ENCODE results near the gene SLC12A7. TPM values are rescaled to one million over a fixed set of nuclear protein-coding genes. Genes with fewer than 3 reads are reported as not detected.

Gene SLC12A7
- total RNA-seq, 1 experiment from 2014 or later: 6.3 TPM

GRCh38 chr5:1044117-1044516 is 67.7 kb downstream of the SLC12A7 start:
- Mint-ChIP-seq H3K4me1 (ENCODE audit: insufficient read depth, unreplicated experiment) (no peaks in the 10 kb centered on the region), H3K9me3 (ENCODE audit: unreplicated experiment) (peaks cover 80% of the 10 kb centered on the region), H3K27ac (ENCODE audit: low read depth, unreplicated experiment) (no peak overlapping the region), H3K27me3 (ENCODE audit: insufficient read depth, unreplicated experiment) (no peaks in the 10 kb centered on the region), H3K36me3 (ENCODE audit: insufficient read depth, unreplicated experiment) (no peaks in the 10 kb centered on the region), H3K4me3 (ENCODE audit: unreplicated experiment) (no peak overlapping the region)
- ChIA-PET CTCF (no interaction called here), POLR2A (no interaction called here)
- intact Hi-C loops (cut with micrococcal nuclease): no loop called here
- DNase-seq (ENCODE audit: unreplicated experiment): no peak
- BruUV-seq (replicated peaks): no TSS peak
- TF ChIP-seq CTCF (IDR thresholded peaks at IDR 0.05; ENCODE audit: unreplicated experiment): no peak

- ChIA-PET POLR2A (no interaction called here), CTCF (no interaction called here)
- Mint-ChIP-seq H3K4me1 (ENCODE audit: insufficient read depth, unreplicated experiment) (no peaks in the 10 kb centered on the region), H3K27me3 (ENCODE audit: insufficient read depth, unreplicated experiment) (no peaks in the 10 kb centered on the region), H3K4me3 (ENCODE audit: unreplicated experiment) (no peak overlapping the region), H3K36me3 (ENCODE audit: insufficient read depth, unreplicated experiment) (no peaks in the 10 kb centered on the region), H3K9me3 (ENCODE audit: unreplicated experiment) (peaks cover 76% of the 10 kb centered on the region), H3K27ac (ENCODE audit: low read depth, unreplicated experiment) (no peak overlapping the region)
- TF ChIP-seq CTCF (IDR thresholded peaks at IDR 0.05; ENCODE audit: unreplicated experiment): no peak
- DNase-seq (ENCODE audit: unreplicated experiment): no peak
- intact Hi-C loops (cut with micrococcal nuclease): no loop called here
- BruUV-seq (replicated peaks): no TSS peak
These were observed 68.5 kb downstream of the SLC12A7 start for GRCh38 chr5:1043327-1043726.

- no TSS peak for BruUV-seq (replicated peaks)
- H3K4me3 Mint-ChIP-seq (ENCODE audit: unreplicated experiment): no peak overlapping the region
- H3K9me3 Mint-ChIP-seq (ENCODE audit: unreplicated experiment): peaks cover 69% of the 10 kb centered on the region
- TF ChIP-seq CTCF (IDR thresholded peaks at IDR 0.05; ENCODE audit: unreplicated experiment): no peak
- intact Hi-C loops (cut with micrococcal nuclease): no loop called here
- ChIA-PET POLR2A (no interaction called here), CTCF (no interaction called here)
- H3K4me1 Mint-ChIP-seq (ENCODE audit: insufficient read depth, unreplicated experiment): no peaks in the 10 kb centered on the region
- H3K36me3 Mint-ChIP-seq (ENCODE audit: insufficient read depth, unreplicated experiment): no peaks in the 10 kb centered on the region
- no peak for DNase-seq (ENCODE audit: unreplicated experiment)
- H3K27me3 Mint-ChIP-seq (ENCODE audit: insufficient read depth, unreplicated experiment): no peaks in the 10 kb centered on the region
- H3K27ac Mint-ChIP-seq (ENCODE audit: low read depth, unreplicated experiment): no peak overlapping the region
These were observed 69.2 kb downstream of the SLC12A7 start for GRCh38 chr5:1042626-1043025.

- no peak for DNase-seq (ENCODE audit: unreplicated experiment)
- no peak for TF ChIP-seq CTCF (IDR thresholded peaks at IDR 0.05; ENCODE audit: unreplicated experiment)
- Mint-ChIP-seq H3K4me1 (ENCODE audit: insufficient read depth, unreplicated experiment) (no peaks in the 10 kb centered on the region), H3K27me3 (ENCODE audit: insufficient read depth, unreplicated experiment) (no peaks in the 10 kb centered on the region), H3K27ac (ENCODE audit: low read depth, unreplicated experiment) (no peak overlapping the region), H3K36me3 (ENCODE audit: insufficient read depth, unreplicated experiment) (no peaks in the 10 kb centered on the region), H3K9me3 (ENCODE audit: unreplicated experiment) (peaks cover 58% of the 10 kb centered on the region), H3K4me3 (ENCODE audit: unreplicated experiment) (no peak overlapping the region)
- POLR2A ChIA-PET: no interaction called here
- intact Hi-C loops (cut with micrococcal nuclease): no loop called here
- no TSS peak for BruUV-seq (replicated peaks)
- CTCF ChIA-PET: interaction anchor here (0.6 kb wide), 1 partner anchor 616 kb away, joined by 3 read pairs; no protein-coding TSS in a partner anchor
These were observed 70.4 kb downstream of the SLC12A7 start for GRCh38 chr5:1041225-1042143.

Data from MCF 10A (cell line).